ENCODE measurements around the gene PPFIA2. TPM values are rescaled to one million over a fixed set of nuclear protein-coding genes. Genes with fewer than 3 reads are reported as not detected.

PPFIA2 gene
- total and polyA plus RNA-seq, 9 of the 15 experiments (the other 6 are each of a cell fraction or from before 2014, with no cell fraction given), result not detected

DNA sequence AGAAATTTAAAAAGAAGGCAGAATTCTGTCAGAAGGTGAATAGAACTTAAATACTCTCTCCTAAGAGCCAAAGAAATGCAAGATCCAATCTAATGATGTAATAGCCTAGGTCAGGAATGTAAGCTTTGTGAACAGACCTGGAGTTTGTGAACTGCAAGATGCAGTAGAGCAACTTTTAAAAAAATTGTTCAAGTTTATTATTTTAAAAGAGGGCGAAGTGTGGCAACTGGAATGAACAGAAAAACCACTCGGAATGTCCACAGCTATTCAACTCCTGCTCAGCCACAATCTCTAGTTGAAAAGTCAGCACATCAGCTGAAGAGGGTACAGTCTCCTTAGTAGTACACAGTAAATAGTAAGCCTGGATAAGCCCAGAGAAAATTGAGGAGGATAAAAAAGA lies 228.8 kb downstream of the PPFIA2 start (continued):
- TF ChIP-seq U2AF1 (optimal IDR thresholded peaks at IDR 0.05; ENCODE audit: low read depth, low read length), result no peak
- TF ChIP-seq MYBL2 (IDR thresholded peaks at IDR 0.05; ENCODE audit: low read depth), result no peak
- no peak for TF ChIP-seq MYBL2 (CRISPR knock-in tag; IDR thresholded peaks at IDR 0.05; ENCODE audit: borderline replicate concordance)
- no peak for TF ChIP-seq SNIP1 (IDR thresholded peaks at IDR 0.05; ENCODE audit: low read depth)
- no peak for TF ChIP-seq MXI1 (IDR thresholded peaks at IDR 0.05; ENCODE audit: low read depth, low read length)
- no peak for TF ChIP-seq ATF6 (CRISPR knock-in tag; IDR thresholded peaks at IDR 0.05)
- TF ChIP-seq ERF (CRISPR knock-in tag; IDR thresholded peaks at IDR 0.05), result no peak

DNA sequence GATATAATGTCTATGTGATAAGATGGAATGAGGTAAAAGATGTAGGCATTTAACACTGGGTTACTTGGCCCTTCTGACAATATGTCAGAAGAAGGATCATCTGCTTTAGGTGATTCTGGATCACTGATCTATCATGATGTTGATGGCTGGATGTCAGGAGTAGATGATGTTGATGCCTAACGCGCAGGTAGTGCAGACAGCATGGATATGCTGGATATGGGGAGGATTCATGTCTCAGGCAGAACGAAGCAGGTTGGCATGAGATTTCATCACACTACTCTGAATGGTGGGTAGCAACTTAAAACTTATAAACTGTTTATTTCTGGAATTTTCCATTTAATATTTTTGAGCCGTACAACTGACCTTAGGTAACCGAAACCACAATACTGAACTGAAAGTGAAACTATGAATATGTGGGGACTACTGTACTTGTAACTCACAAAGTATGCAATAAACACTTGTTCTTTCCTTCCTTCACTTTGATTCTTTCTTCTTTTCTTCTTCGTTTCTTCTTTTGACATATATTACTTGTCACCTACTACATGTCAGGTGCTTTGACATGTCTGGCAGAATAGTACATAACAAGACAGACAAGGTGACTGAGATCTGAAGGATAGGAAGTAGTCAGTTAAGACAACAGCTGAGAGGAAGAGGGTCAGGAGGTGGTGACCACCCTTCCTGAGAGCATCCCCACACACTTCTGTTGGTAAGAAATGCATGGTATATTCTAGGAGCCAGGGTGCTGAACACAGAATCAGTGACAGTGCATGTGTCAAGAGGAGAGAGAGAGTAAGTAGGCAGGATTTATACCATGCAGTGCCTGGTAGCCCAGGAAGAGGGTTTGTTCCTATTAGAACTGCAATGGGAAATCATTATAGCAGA lies 238.8 kb downstream of the PPFIA2 start:
- in situ Hi-C loops (cut with MboI), result no loop called here
- no peak overlapping the region for H3K9ac ChIP-seq (ENCODE audit: insufficient read depth in 1 of 2, low read depth in 2 of 2, low read length in 2 of 2)
- ATAC-seq, result no peak
- no peak for FAIRE-seq
- BruUV-seq (replicated peaks), result no TSS peak
- H4K20me1 ChIP-seq (replicated peaks; ENCODE audit: control insufficient read depth, insufficient read depth, low read length), result no peaks in the 10 kb centered on the region
- 0% methylated on average over 6 of the region's 6 CpGs for WGBS (ENCODE audit: insufficient coverage, low coverage, missing lambda C conversion rate)
- intact Hi-C loops (cut with micrococcal nuclease), result no loop called here
- H3K79me2 ChIP-seq (ENCODE audit: control insufficient read depth, insufficient read depth, low read length), result no peaks in the 10 kb centered on the region
- no peak for DNase-seq (ENCODE audit: extremely low read depth in 1 of 4, low spot score in 3 of 4)
- H3K27ac ChIP-seq (ENCODE audit: extremely low read depth, low read depth, low read length), result no peak overlapping the region
- H3K4me2 ChIP-seq (ENCODE audit: insufficient read depth, low read length), result no peak overlapping the region
- H3K4me3 ChIP-seq, result no peak overlapping the region
- no peaks in the 10 kb centered on the region for H3K27me3 ChIP-seq (ENCODE audit: control insufficient read depth in 2 of 2, insufficient read depth in 2 of 2, low read length in 2 of 2)
- H3K36me3 ChIP-seq (ENCODE audit: control insufficient read depth, insufficient read depth, low read length), result no peaks in the 10 kb centered on the region
- no peaks in the 10 kb centered on the region for H3K4me1 ChIP-seq (replicated peaks in 1 of 2; ENCODE audit: control insufficient read depth in 2 of 2, insufficient read depth in 2 of 2, low read length in 2 of 2)
- H2AFZ ChIP-seq (ENCODE audit: low read depth, low read length), result no peak overlapping the region
- H3K9me3 ChIP-seq (replicated peaks; ENCODE audit: control insufficient read depth, insufficient read depth, low read depth, low read length), result 0 out of 2 replicates have a peak, but pooled peaks cover 4% of the 10 kb centered on the region
- POLR2A ChIA-PET, result no interaction called here
- CTCF ChIA-PET (ENCODE audit: low intra/inter-chr PET ratio), result no interaction called here
- no peaks in the 10 kb centered on the region for H3K9me1 ChIP-seq (ENCODE audit: control insufficient read depth, insufficient read depth, low read length)
- TF ChIP-seq E2F6 (IDR thresholded peaks at IDR 0.05; ENCODE audit: borderline replicate concordance in 1 of 2, extremely low read depth in 1 of 2, insufficient read depth in 1 of 2, insufficient read length in 1 of 2, low read depth in 1 of 2, low read length in 1 of 2, poor library complexity in 1 of 2, severe bottlenecking in 1 of 2) (no peak), CXXC5 (CRISPR knock-in tag; IDR thresholded peaks at IDR 0.05) (no peak), RBFOX2 (IDR thresholded peaks at IDR 0.05; ENCODE audit: low read depth, low read length) (no peak), MCM5 (IDR thresholded peaks at IDR 0.05; ENCODE audit: low read depth) (no peak), KAT2B (IDR thresholded peaks at IDR 0.05; ENCODE audit: low read depth, low read length) (no peak), SMARCE1 (IDR thresholded peaks at IDR 0.05) (no peak), SETDB1 (IDR thresholded peaks at IDR 0.05; ENCODE audit: low read length) (no peak), TFAM (CRISPR knock-in tag; conservative IDR thresholded peaks at IDR 0.05) (no peak)
- TF ChIP-seq, protein P1, sequence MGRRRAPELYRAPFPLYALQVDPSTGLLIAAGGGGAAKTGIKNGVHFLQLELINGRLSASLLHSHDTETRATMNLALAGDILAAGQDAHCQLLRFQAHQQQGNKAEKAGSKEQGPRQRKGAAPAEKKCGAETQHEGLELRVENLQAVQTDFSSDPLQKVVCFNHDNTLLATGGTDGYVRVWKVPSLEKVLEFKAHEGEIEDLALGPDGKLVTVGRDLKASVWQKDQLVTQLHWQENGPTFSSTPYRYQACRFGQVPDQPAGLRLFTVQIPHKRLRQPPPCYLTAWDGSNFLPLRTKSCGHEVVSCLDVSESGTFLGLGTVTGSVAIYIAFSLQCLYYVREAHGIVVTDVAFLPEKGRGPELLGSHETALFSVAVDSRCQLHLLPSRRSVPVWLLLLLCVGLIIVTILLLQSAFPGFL (CRISPR knock-in tag; IDR thresholded peaks at IDR 0.05), result no peak
